IPS-18c (cell line): ENCODE measurements around the gene CXCR5.
"Not testable (repeated sequence)": the region's sequence is repeated elsewhere in the genome, so short reads cannot be mapped to it uniquely, and the experiment has no call there.

Source experiments
- H3K4me3 ChIP-seq: 2 replicates; pipeline ENCODE4 v1.7.0; 2013; ENCODE audit warnings: low read depth, mild to moderate bottlenecking, low read length, moderate library complexity; ENCODE audit not compliant: insufficient read depth
- H3K9me3 ChIP-seq: one replicate; pipeline ENCODE4 v1.6.1; 2013; ENCODE audit warnings: mild to moderate bottlenecking, low read length, moderate library complexity; ENCODE audit not compliant: control insufficient read depth, insufficient read depth

CXCR5 gene, protein sequence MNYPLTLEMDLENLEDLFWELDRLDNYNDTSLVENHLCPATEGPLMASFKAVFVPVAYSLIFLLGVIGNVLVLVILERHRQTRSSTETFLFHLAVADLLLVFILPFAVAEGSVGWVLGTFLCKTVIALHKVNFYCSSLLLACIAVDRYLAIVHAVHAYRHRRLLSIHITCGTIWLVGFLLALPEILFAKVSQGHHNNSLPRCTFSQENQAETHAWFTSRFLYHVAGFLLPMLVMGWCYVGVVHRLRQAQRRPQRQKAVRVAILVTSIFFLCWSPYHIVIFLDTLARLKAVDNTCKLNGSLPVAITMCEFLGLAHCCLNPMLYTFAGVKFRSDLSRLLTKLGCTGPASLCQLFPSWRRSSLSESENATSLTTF

DNA sequence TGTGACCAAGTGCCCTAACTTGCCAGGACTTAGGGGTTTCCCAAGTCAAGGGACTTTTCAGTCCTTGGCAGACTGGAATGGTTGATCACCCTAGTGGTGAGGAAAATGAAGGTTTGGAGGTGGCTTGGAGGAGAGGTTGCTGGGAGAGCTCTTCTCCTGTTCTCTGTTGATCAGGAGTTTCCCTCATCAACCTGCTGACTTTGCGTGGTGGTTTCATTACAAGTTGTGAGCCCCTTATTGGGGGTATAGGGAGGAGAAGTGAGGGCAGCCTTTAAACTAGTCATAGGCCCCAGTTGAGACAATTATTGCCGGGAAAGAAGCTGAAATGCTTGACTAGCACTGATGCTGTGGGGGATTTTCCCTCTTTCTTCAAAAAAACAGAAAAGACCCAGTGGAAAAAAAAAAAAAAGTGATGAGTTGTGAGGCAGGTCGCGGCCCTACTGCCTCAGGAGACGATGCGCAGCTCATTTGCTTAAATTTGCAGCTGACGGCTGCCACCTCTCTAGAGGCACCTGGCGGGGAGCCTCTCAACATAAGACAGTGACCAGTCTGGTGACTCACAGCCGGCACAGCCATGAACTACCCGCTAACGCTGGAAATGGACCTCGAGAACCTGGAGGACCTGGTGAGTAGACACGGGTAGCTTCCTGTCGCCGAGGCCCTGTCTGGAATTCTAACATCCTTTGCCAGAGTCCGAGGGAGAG, at the start of gene CXCR5:
CXCR5 (plus strand) TSS at position 525 of the 704 bp plus-strand sequence; CDS start at position 575, 50 bp downstream.
- Histone ChIP-seq H3K4me3 (no peak within 1 kb of the TSS), H3K9me3 (no peaks in the 10 kb centered on the region)

DNA sequence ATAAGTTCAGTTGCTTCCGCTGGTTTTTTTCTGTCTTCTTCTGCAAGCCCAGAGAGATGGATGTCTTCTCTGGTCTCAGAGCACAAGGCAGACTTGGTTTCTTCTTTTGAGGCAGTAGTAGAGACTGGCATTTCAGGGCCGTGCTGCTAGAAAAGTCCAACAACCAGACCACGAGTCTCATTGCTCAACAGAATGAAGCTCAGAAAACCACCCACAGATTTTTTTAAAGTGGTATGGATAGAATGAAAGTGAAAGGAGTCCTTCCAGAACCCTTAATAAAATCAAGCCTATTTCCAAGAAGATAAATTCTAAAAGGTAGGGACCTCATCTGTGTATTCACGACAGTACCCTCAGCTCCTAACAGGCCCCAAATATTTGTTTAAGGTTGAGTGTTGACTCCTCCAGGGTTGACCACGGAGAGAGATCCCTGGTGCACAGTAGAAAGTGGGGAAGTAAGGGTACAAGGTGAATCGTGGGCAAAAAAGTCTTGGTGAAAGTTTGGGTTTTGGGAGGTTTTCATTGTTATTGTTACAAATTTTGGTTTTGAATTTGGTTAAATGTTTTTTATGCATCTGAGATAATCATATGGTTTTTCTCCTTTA, 49.2 kb upstream of the CXCR5 start:
- no peak overlapping the region for H3K4me3 ChIP-seq

DNA sequence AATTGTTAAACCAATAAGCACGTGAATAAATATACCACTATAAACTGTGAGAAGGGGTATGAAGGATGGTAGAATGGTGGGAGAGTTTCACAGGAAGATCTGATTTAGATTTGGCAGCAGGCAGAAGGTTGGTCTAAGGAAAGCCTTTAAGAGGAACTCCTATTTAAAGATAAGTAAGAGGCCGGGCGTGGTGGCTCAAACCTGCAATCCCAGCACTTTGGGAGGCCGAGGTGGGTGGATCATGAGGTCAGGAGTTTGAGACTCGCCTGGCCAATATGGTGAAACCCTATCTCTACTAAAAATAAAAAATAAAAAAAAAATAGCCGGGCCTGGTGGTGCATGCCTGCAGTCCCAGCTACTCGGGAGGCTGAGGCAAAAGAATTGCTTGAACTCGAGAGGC, 45.8 kb upstream of the CXCR5 start:
- H3K9me3 ChIP-seq, result no peaks in the 10 kb centered on the region

More for the DNA sequence above, 49.2 kb upstream of the CXCR5 start:
- H3K9me3 ChIP-seq, result no peaks in the 10 kb centered on the region

DNA sequence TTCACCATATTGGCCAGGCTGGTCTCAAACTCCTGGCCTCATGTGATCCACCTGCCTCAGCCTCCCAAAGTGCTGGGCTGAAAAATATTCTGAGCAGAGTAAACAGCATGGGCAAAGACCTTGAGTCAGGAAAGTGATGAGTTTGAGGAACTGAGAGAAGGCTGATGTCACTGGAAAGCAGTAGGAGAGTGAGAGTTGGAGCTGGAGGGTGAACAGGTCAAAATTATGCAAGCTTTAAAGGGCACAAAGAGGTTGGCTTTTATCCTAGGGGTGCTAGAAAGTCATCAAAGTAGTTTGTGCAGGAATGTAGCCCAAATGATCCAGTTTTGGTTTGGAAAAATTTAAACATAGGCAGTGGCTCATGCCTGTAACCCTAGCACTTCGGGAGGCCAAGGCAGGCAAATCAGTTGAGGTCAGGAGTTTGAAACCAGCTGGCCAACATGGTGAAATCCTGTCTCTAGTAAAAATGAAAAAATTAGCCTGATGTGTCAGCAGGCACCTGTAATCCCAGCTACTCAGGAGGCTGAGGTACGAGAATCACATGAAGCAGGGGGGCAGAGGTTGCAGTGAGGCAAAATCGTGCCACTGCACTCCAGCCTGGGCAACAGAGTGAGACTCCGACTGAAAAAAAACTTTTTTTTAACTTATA, 44.7 kb upstream of the CXCR5 start:
- Histone ChIP-seq H3K4me3 (no peak overlapping the region), H3K9me3 (no peaks in the 10 kb centered on the region)

More for the DNA sequence above, 45.8 kb upstream of the CXCR5 start:
- no peak overlapping the region for H3K4me3 ChIP-seq

DNA sequence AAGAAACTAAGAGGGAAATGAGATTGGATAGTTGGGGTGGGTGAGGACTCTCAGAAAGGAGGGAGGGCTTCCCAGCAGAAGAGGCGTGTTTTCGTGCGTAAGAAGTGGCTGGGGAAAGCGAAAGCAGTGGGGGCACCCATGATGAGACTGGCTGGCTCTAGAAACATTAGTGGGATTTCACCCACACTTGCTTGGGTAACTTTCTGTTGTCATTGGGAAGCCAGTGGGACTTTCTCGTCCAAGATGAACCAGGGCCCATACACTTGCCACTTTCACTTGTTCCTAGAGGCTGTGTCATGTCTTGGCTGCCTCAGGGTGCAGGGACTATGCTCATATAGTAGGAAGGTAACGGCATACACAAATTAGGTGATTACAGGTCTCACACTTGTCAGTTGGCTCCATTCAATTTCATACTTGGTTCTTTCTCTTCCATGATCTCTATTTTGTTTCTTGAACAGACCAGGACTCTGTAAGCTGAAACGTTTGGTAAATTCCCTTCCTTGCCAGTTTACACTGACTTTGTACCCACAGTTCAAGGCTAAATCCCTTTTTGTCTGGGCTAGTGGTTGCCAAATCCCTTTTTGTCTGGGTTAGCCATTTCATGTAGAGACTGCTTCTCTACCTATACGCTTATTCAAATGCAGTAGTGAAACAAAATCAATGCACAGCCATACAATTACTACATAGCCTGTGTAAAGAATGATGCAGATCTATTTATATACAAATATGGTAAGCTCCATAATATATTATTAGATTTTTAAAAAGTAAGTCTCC, 42.0 kb upstream of the CXCR5 start:
- no peaks in the 10 kb centered on the region for H3K9me3 ChIP-seq
- no peak overlapping the region for H3K4me3 ChIP-seq

DNA sequence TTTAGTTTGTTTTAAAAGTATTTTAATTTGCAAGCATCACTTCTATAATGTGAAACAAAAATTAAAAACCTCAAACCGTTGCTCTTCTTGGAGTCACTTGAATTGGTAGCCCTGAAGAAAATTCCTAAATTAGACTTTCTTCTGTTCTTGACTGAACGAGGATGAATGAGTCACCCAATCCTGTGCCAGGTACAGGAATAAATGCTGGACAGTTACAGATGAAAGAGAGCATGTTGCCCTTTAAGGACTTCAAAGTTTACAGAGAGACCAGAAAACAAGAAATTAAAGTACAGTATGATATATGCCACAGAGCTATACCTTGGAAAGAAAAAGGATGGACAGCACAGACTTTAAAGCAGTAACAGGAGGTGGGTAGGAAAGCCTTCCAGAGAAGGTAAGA, 41.3 kb upstream of the CXCR5 start:
- H3K4me3 ChIP-seq, result no peak overlapping the region
- no peaks in the 10 kb centered on the region for H3K9me3 ChIP-seq

DNA sequence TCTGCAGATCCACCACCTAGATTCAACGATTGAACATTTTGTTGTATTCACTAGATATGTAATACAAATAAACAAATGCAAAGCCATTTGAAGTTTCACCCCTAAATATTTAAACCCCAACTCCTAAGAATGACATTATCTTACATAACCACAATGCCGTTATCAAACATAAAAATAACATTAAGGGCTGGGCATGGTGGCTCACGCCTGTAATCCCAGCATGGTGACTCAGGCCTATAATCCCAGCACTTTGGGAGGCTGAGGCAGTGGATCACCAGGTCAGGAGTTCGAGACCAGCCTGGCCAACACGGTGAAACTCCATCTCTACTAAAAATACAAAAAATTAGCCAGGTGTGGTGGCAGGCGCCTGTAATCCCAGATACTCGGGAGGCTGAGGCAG, 40.8 kb upstream of the CXCR5 start:
- H3K4me3 ChIP-seq, H3K9me3 ChIP-seq: not testable (repeated sequence)

DNA sequence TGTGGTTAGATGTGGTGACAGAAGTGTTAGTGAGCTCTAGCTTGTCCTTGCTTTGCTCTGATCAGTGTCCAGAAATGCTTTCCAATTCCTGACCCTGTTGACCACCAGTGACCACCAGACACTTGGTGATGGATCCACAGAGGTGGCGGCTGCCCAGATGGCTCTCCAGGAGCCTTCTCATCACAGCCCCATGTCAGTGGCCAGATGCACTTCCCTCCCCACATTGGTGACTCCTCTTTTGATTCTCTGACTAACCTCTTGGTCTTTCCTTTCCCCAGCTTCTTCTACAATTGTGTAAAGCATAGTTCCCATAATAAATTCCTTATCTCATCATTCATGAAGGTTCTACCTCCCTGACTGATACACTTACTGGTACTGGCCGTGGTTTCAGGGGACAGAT, 40.1 kb upstream of the CXCR5 start:
- H3K4me3 ChIP-seq, result no peak overlapping the region
- no peaks in the 10 kb centered on the region for H3K9me3 ChIP-seq

DNA sequence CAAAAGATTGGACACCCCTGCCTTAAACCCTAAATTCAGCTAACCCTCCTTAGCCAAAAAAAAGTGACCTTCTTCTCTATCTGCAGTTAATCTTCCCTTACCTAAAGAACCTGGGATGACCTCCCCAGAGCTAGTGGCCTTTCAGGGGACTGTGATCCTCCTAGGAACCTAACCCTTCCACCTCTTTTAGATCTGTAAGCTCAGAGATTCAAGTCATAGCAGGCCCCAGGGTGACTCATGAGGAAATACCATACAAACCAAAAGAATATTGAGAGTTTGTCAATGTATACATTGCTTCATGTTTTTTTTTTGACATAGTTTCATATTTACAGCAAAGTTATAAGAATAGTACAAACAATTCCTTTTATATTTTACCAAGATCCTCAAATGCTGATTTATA, 38.3 kb upstream of the CXCR5 start:
- H3K9me3 ChIP-seq, result no peaks in the 10 kb centered on the region
- H3K4me3 ChIP-seq, result no peak overlapping the region

DNA sequence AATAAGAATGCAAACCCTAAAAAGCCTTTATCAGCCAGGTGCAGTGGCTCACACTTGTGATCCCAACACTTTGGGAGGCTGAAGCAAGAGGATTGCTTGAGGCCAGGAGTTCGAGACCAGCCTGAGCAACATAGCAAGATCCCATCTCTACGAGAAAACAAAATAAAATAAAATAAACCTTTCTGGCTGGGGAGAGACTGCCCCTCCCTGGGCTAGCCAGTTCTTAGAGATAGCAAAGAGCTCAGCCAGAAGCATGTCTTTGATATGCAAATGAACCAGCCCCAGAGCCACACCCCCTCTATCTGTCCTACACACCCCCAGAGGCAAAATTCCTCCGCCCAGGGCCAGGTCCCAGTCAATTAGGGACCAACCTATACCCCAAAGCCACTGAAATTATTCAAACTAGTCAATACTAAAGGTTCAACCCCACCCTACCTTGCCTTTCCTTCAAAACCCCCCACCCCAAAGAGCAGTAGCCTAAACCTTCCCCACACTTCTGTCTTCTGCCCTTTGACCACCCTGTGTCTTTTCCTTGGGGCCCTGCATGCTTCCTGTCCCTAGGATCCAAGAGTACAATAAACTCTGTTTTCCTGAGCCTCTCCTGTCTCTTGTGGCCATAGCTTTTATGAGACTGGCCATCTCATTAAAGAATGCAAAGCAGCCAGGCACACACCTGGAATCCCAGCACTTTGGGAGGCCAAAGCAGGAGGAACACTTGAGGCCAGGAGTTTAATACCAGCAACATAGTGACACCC, 37.3 kb upstream of the CXCR5 start:
- H3K4me3 ChIP-seq, result no peak overlapping the region
- H3K9me3 ChIP-seq, result no peaks in the 10 kb centered on the region

DNA sequence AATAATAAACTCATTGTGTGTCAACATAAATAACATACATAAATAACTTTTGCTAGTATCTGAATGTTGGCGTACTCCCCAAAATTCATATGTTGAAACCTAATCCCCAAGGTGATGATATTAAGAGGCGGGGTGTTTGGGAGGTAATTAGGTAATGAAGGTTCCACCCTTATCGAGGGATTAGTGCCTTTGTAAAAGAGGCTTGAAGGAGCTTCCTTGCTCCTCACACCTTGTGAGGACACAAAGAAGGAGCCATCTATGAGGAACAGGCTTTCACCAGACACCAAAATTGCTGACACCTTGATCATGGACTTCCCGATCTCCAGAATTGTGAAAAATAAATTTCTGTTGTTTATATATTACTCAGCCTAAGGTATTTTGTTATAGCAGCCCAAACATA, 33.9 kb upstream of the CXCR5 start:
- Histone ChIP-seq H3K4me3 (no peak overlapping the region), H3K9me3 (no peaks in the 10 kb centered on the region)

DNA sequence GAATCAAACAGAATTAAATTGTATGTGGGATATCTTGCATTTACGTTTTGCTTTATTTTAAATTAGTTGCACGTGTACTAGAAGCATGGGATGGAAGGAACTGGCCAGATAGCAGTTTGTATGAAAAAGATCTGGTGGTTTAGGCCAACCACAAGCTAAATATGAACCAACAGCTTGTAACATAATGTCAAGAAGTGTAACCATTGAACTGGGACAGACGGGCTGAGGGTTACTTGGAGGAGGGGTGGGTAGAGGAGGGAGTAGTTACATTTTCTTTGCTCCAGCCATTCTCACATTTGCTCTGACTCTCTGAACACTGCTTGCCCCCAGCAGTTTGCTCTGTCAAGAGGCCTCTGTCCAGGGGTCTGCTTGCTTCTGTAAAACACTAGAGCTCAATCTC, 31.7 kb upstream of the CXCR5 start:
- Histone ChIP-seq H3K9me3 (no peaks in the 10 kb centered on the region), H3K4me3 (no peak overlapping the region)

DNA sequence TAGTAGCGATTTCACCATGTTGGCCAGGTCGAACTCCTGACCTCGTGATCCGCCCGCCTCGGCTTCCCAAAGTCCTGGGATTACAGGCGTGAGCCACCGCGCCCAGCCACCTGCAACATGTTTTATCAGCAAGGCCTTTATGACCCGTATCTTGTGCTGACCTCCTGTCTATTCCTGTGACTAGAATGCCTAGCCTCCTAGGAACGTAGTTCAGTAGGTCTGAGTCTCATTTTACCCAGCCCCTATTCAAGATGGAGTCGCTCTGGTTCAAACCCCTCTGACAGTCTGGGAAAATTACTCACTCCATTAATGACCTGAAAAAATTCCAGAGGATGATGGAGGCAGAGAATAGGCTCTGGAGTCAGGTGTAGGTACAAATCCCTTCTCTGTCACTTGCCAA, 30.0 kb upstream of the CXCR5 start:
- H3K4me3 ChIP-seq, result no peak overlapping the region
- no peaks in the 10 kb centered on the region for H3K9me3 ChIP-seq

DNA sequence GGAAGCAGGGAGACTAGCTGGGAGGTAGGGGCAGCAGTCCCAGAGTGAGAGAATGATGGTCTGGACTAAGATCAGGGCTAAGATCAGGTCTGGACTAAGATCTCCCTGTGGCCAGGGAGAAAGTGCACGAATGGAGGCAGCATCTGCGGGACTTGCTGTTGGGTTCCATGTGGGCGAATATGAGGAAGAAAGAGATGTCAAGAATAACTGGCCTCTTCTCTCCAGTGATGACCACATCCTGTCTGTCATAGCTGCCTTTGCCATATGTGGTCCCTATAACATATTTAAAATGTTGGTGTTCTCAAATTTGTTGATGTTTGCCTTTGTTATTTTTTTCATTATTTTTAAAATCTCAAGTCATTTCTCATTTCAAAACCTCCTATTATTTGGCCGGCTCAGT, 27.4 kb upstream of the CXCR5 start:
- Histone ChIP-seq H3K4me3 (no peak overlapping the region), H3K9me3 (no peaks in the 10 kb centered on the region)

DNA sequence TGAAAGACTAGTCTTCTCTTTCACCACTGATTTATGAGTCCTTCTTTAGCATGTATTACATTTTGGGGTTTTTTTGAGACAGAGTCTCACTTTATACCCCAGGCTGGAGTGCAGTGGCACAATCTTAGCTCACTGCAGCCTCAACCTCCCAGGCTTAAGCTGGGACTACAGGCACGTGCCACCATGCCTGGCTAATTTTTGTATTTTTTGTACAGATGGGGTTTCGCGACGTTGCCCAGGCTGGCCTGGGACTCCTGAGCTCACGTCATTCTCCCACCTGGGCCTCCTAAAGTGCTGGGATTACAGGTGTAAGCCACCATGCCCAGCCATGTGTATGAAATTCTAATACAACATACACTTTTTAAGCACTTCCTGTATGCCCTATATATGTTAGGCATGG, 26.3 kb upstream of the CXCR5 start:
- H3K9me3 ChIP-seq, result no peaks in the 10 kb centered on the region
- H3K4me3 ChIP-seq, result no peak overlapping the region

DNA sequence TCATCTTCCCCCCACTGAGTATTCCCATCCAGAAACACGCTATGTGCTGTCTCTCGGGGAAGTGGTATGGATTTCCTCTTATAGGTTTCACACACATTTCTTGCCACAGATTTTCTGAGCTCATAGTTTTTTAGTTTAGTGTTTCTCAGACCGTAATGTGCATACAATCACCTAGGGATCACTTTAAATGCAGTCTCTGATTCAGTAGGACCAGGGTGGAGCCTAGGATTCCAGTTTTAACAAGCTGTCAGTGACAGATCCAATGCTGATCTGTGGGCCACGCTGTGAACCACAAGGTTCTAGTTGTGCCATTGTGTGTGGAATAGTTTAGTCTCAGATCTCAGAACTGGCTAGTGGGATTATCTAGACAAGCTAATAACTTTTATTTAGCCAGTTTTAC, 23.7 kb upstream of the CXCR5 start:
- Histone ChIP-seq H3K4me3 (no peak overlapping the region), H3K9me3 (no peaks in the 10 kb centered on the region)
